ENCODE data around the gene G6PC1.
"Not testable (repeated sequence)": the region's sequence is repeated elsewhere in the genome, so short reads cannot be mapped to it uniquely, and the experiment has no call there.

G6PC1 gene

DNA sequence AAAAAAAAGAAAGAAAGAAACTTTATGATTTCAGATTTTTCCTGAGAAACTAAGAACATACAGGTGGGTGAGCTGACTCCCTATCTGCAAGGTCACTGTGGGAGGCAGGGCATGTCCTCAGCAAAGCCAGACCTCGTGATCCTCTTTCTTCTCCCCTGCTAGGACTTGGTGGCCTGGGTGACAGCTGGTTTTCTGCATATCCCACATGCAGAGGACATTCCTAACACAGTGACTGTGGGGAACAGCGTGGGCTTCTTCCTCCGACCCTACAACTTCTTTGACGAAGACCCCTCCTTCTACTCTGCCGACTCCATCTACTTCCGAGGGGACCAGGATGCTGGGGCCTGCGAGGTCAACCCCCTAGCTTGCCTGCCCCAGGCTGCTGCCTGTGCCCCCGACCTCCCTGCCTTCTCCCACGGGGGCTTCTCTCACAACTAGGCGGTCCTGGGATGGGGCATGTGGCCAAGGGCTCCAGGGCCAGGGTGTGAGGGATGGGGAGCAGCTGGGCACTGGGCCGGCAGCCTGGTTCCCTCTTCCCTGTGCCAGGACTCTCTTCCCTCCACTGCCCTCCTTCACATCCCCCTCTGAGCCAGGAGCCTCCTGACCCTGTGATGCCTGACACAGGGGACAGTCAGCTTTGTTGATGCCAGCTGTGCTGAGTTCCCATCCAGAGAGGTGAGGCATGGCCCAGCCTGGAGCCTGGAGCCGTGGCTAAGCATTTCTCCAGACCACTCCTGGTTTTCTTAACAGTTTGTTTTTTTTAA lies 26.5 kb upstream of the G6PC1 start:
- not testable (repeated sequence) for DNase-seq (ENCODE audit: low spot score)

DNA sequence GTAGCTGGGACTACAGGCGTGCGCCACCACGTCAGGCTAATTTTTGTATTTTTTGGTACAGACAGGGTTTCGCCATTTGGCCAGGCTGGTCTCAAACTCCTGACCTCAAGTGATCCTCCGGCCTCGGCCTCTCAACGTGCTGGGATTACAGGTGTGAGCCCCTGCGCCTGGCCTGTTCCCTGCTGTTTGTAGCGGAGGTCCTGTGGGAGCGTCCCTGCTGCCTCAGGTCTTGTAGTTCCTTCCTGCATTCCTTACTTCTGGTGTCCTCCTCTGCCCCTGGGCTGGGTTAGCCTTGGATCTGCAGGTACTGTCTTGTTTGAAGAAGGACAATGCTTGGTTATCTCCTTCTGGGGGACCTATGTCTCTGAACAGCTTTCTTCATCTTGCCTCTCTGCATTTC lies 23.6 kb upstream of the G6PC1 start:
- DNase-seq (ENCODE audit: low spot score), result no peak

DNA sequence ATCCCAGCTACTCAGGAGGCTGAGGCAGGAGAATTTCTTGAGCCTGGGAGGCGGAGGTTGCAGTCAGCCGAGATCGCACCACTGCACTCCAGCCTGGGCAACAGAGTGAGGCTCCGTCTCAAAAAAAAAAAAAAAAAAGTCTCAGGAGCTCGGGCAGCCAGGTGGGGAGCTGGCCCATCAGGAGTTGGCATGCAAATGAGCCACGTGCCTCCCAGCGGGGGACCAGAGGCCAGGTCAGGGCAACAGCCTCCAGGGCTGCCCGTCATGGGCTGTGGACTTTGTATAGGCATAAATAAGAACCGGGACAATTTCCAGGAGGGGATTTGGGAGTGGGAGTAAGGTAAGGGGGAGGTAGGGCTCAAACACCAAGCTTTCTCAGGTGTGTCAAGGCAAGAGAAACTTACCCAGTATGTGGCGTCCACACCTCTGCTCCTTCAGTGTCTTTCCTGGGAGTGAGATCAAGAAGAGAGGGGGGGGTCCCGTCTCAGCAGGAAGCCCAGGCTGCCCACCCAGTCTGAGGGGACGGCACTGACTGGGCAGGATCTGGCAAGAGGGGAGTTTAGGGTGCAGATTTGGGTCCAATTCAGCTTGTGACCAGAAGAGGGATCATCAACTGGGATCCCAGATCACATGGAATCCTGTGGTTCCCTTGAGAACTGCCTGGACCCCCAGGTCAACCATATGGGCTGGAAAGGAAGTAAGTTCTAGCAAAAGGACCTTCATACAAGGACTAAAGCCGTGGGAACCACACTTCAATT lies 22.3 kb upstream of the G6PC1 start:
- DNase-seq (ENCODE audit: low spot score), result no peak

DNA sequence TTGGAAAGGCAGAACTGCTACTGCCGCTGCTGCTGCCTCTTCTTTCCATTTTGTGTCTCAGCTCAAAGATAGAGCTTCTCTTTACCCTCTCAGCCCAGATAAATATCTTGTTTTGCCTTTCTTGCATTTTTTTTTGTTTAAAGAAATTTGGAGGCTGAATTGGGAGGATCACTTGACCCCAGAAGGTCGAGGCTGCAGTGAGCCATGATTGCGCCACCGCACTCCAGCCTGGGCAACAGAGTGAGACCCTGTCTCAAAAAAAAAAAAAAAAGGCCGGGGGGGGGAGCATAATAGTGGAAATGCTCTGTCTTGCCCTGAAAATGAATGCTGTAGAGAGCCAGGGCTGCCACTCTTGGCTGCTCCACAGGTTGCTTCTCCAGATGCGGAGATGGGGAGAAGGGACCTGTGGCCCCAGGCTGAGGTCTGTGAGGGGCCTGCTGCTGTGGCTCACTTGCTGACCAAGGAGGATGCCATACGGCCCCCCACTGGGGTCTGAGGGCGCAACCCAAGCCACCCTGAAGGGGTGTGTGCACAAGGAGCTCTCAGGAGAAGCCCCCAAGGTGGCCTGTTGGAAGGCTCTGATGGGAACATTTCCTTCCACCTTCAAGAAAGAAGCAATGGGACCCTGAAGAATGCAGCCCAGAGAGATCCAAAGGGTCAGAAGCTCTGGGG lies 21.5 kb upstream of the G6PC1 start:
- no peak for DNase-seq (ENCODE audit: low spot score)

DNA sequence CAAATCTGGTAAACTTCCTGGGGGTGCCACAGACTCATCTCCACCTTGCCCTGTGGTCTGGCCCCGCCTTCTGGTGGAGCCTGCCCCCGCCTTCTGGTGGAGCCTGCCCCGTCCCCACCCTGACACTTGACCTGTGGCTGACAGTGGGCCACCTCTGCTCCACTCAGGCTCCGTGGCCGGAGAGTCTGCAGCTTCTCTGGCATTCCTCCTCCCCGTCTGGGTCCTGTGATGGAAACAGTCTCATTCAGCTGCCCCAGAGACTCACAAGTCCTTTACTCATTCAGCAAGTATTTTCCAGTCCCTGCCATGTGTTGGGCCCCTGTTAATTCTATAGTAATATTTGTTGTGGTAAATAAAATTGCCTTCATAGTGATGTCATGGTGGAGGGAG lies 21.0 kb upstream of the G6PC1 start:
- no peak for DNase-seq (ENCODE audit: low spot score)

DNA sequence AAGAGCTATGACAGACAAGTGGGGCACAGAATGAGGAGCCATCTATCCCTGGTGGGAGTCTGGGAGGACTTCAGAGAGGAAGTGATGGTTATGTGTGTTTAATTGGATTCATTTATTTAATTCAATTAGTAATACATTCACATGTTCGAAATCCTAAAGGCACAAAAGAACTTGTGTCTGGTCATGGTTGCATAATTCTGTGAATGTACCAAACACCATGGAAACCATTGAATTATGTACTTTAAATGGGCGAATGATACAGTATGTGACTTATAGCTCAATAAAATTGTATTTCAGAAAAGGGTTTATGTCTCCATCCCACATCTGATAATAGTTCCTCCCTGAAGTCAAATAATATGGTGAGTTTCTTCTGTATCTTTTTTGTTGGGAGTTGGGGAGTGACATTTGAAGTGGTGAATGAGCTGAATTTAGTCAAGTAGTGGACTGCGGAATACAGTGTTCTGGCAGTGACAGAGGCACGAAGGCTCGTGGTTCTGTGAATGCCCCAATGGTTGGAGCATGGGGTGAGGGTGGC lies 19.8 kb upstream of the G6PC1 start:
- DNase-seq (ENCODE audit: low spot score), result no peak

DNA sequence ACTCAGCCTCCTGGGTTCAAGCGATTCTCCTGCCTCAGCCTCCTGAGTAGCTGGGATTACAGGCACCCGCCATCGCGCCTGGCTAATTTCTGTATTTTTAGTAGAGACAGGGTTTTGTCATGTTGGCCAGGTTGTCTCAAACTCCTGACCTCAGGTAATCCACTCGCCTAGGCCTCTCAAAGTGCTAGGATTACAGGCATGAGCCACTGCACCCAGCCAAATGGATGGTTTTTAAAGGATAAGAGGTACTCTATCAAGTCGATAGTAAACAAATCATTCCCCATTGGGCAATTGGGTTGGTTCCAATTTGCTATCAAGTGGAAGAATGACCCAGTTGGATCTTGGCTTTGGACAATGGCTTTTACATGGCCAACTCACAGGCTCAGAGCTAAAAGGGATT lies 18.9 kb upstream of the G6PC1 start:
- not testable (repeated sequence) for DNase-seq (ENCODE audit: low spot score)

DNA sequence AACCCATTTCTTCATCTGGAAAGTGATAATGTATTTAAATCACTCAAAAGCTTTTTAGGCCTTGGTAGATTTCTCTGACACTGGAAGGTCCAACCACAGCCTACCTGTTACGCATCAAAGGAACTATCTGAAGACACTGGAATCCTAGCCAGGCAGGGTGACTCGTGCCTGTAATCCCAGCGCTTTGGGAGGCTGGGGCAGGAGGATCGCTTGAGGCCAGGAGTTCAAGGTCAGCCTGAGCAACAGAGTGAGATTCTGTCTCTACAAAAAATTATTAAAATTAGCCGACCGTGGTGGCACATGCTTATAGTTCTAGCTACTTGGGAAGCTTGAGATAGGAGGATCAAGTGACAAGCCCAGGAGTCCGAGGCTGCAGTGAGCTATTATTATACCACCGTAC lies 18.4 kb upstream of the G6PC1 start:
- DNase-seq (ENCODE audit: low spot score), result no peak

DNA sequence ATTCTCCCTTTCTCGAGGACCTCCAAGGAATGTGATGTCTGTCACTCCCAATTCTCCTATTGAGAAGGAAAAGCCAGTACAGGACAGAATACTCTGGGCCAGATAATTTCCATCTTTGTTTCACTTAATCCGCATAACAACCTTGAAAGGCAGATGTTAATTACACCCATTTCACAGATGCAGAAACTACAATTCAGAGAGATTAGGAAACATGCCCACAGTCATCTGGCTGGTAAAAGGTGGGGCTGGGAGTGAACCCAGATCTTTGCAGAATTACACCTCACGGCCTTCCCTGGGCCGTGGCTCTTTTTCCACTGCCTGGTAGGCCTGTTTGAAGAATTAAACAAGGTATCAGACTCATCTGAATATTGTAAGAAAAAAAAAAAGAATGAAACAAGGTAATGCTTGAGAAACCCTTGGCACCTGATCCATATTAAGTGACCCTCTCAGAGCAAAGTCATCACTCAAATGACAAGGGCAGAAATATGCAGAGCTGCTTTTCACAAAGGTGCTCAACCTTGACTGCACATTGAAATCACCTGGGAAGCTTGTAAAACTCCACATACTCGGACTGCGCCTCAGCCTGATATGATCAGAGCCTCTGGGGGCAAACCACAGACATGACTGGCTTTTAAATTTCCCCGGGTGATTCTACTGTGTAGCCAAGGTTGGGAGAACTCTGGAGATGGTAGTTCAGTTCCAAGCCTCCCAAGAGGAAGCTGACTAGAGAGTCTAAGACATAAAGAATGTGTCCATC lies 16.6 kb upstream of the G6PC1 start:
- no peak for DNase-seq (ENCODE audit: low spot score)

DNA sequence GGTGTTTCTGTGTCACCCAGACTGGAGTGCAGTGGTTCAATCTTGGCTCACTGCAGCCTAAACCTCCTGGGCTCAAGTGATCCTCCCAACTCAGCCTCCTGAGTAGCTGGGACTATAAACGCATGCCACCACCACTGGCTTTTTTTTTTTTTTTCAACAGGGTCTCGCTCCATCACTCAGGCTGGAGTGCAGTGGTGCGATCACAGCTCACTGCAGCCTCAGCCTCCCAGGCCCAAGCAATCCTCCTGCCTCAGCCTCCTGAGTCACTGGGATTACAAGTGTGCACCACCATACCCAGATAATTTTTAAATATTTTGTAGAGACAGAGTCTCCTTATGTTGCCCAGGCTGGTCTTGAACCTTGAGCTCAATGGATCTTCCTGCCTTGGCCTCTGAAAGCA lies 14.8 kb upstream of the G6PC1 start:
- DNase-seq (ENCODE audit: low spot score), result not testable (repeated sequence)

DNA sequence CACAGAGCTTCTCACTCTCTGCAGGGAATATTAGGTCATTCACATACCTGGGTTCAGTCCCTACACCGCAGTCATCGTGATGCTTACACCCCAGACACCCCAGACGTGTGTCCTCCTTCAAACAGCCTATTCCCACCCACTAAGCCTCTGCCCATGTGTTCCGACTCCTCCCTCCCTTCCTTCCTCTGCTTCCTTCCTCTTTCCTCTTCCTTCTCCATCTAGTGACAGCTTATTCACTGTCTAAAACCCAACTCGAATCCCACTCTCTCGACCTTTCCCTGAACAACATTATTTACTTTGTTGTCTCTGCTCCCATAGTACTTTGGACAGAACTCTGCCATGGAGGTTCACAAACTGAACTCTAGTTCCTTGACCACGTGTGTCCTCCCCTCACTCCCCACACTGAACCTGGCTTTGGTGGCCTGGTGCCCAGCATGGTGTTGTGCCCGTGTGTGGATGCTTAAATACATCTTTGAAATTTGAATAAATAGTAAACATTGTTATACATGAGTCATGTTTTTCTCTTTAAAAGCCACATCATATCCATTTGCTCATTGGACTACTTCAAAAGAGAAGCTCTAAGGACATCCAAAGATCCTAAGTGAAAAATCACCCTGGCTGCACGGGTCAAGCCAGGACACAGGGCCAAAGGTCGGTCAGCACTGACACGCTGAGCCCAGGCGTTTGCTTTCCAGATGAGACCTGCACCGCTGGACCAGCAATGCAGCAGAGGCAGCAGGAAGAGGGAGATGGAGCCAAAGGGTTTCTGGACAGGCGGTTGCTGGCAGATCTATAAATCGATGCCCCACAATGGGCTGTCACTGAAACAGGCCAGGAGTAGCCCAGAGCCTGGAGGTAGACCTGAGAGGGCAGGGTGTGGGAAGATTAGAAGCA lies 14.1 kb upstream of the G6PC1 start:
- no peak for DNase-seq (ENCODE audit: low spot score)

DNA sequence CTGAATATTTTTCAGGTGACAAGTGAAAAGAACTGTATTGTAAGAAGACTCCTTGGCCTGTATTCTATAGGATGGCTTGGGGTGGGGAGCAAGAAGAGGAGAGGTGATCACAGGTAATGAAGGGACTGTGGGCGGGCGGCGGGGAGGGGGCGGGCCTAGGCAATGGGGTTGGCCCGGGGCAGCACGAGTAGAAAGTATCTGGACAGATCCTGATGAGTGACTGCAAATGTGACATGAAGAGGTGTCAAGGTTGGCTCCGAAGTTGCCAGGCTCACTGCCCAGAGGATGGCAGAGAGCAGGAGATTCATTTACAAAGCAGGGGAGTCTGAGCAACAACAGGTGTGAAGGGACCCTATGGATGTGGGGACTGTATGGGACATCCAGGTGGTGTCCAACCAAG lies 10.8 kb upstream of the G6PC1 start:
- no peak for DNase-seq (ENCODE audit: low spot score)

DNA sequence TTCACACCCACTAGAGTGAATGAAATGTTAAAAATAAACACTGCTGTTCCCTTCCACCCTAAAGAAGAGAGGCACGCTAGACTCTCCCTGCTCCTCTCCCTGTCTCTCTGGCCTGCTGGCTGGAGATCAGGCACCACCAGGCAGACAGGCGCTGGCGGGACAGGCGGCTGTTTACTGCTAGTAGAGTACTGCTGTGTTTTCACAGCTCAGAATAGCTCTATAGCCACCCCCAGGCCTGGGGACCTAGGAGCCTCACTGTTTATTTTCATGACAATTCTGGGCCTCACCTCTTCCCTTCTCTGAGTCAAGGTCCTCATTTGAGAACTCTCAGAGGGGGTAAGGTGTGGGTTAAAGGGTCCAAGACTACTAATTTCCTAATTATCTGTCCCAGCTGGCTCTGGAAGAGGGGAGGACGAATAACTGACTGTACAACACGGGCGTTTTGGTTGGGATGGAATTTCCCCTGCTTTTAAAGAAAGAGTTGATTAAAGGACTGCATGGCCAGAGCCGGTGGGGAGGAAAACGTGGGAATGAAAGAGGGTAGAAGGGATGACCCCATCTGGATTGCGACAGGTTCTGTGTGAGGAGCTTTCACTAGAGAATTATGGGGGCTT lies 9.0 kb upstream of the G6PC1 start:
- no peak for DNase-seq (ENCODE audit: low spot score)

DNA sequence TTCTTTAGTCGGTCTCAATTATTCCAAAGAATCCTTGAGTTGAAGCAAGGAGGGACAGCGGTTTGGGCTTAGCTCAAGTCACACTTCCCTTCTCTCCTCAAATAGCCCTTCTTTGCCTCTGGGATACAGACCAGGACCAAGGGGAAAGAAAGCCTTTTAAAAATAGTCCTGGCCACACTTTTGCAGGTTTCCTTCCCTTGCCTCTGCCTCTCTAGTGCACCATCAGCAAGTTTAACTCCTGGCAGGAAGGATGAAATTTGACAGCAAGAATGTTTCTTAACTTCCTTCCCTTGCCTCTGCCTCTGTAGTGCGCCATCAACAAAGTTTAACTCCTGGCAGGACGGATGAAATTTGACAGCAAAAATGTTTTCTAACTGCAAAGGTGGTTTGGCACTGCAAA lies 7.2 kb upstream of the G6PC1 start:
- no peak for DNase-seq (ENCODE audit: low spot score)

DNA sequence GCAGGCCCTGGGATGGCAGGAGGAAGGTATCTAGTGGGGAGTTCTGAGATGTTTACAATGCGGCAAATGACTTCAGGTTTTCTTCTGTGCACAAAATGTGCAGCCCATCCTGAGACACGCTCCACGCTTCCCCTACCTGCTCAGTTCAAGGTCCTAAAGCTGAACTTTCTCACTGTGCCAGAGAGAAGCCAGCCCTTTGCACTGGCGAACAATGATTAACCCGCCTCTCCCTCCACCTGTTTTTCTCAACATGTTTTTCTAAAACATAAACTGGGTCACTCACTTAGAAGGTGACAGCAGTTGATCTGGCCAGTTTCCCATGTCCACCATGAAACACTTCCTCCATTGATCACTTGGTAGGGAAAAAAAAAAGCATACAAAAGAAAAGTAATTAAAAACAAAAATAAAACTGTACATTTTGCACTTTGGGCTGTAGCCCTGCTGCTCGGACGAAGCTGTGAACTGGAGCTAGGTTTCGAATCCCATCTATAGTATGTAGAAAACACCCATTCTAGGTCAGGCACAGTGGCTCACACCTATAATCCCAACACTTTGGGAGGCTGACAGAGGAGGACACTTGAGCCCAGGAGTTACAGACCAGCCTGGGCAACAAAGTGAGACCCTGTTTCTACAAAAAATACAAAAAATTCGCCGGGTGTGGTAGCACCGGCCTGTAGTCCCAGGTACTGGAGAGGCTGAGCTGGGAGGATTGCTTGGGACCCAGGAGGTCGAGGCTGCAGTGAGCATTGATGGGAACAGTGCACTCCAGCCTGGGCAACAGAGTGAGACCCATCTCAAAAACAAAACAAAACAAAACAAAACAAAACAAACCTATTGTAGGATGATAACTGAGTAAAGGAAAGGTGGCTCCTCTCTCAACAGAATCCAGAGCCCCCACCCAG lies 6.1 kb upstream of the G6PC1 start:
- DNase-seq (ENCODE audit: low spot score), result no peak

DNA sequence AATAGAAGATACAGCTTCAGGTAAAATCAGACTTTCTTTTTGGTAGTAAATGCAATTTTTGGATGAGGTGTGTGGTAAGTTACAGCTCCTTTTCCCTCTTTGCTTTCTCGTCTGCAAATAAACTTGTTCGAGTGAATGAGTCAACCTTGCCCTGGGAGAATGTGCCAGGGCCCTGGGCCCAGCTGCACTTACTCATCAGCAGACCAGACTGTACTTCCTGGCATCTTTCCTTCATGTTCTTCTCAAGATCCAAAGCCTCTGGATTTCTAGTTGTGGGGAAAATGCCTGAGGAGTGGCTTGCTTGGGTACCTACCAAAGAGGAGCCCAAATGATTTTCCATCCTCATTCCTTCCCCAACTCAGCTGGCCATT lies 5.4 kb upstream of the G6PC1 start:
- no peak for DNase-seq (ENCODE audit: low spot score)

DNA sequence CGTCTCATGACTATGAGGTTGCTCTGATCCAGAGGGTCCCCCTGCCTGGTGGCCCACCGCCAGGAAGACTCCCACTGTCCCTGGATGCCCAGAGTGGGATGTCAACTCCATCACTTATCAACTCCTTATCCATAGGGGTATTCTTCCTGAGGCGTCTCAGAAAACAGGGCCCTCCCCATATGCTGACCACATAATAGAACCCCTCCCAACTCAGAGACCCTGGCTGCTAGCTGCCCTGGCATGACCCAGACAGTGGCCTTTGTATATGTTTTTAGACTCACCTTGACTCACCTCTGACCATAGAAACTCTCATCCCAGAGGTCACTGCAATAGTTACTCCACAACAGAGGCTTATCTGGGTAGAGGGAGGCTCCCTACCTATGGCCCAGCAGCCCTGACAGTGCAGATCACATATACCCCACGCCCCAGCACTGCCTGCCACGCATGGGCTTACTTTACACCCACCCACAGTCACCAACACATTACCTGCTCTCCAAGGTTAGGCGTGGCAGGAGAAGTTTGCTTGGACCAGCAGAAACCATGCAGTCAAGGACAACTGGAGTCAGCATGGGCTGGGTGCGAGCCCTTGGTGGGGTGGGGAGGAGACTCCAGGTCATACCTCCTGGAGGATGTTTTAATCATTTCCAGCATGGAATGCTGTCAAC lies 2.3 kb upstream of the G6PC1 start:
- DNase-seq (ENCODE audit: low spot score), result no peak

DNA sequence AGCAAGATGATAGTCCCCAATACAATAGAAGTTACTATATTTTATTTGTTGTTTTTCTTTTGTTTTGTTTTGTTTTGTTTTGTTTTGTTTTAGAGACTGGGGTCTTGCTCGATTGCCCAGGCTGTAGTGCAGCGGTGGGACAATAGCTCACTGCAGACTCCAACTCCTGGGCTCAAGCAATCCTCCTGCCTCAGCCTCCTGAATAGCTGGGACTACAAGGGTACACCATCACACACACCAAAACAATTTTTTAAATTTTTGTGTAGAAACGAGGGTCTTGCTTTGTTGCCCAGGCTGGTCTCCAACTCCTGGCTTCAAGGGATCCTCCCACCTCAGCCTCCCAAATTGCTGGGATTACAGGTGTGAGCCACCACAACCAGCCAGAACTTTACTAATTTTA lies 618 bp upstream of the G6PC1 start:
- not testable (repeated sequence) for DNase-seq (ENCODE audit: low spot score)
